WTC11 (cell line): ENCODE results near the gene SP100. TPM values are rescaled to one million over a fixed set of nuclear protein-coding genes. Genes with fewer than 3 reads are reported as not detected.

ENCODE experiments used
- ATAC-seq: fragments of 200-7000 bp; cut with Tn5 transposase; 2 replicates; pipeline ENCODE4 v1.10.0; 2021; ENCODE audit warnings: mild to moderate bottlenecking, moderate library complexity
- CTCF ChIA-PET: fragments of 300-600 bp; sonication (Branson Sonifier 250); formaldehyde crosslinking; loops from one replicate; lab custom pipeline; 2021; ENCODE audit warnings: antibody characterized with exemption; lab: Charles Lee
- POLR2A ChIA-PET: fragments of 350-600 bp; sonication (Branson Sonifier 250); formaldehyde crosslinking; loops from one replicate; lab custom pipeline; 2021; ENCODE audit warnings: antibody characterized with exemption; lab: Charles Lee
- DNase-seq: peaks from one replicate; pipeline ENCODE4 v3.0.0; 2021; ENCODE audit warnings: low spot score
- H3K27ac Mint-ChIP-seq: 2 replicates; pipeline ENCODE4 v1.8.0; 2021; ENCODE audit warnings: mixed read lengths
- H3K27me3 Mint-ChIP-seq: 2 replicates; pipeline ENCODE4 v1.8.0; 2021; ENCODE audit warnings: low read depth, mild to moderate bottlenecking, moderate library complexity, mixed read lengths
- H3K36me3 Mint-ChIP-seq: 2 replicates; pipeline ENCODE4 v1.8.0; 2021; ENCODE audit warnings: mixed read lengths
- H3K4me1 Mint-ChIP-seq: 2 replicates; pipeline ENCODE4 v1.8.0; 2022; ENCODE audit warnings: mixed read lengths
- H3K4me3 Mint-ChIP-seq: 2 replicates; pipeline ENCODE4 v1.8.0; 2021; ENCODE audit warnings: mild to moderate bottlenecking, moderate library complexity, mixed read lengths
- H3K9me3 Mint-ChIP-seq: 2 replicates; pipeline ENCODE4 v1.8.0; 2021; ENCODE audit warnings: mixed read lengths
- AFF4 ChIP-seq: sonication (generic); formaldehyde crosslinking; IDR thresholded peaks from 2 replicates; pipeline ENCODE4 v1.8.1; 2023; ENCODE audit warnings: mild to moderate bottlenecking, missing genetic modification reagents, borderline replicate concordance
- ATF6 ChIP-seq: sonication (generic); formaldehyde crosslinking; IDR thresholded peaks from 2 replicates; pipeline ENCODE4 v1.8.1; 2023; ENCODE audit warnings: mild to moderate bottlenecking, missing genetic modification reagents
- CDX4 ChIP-seq: fragments of 250-450 bp; sonication (Bioruptor Pico); IDR thresholded peaks from 2 replicates; pipeline ENCODE4 v1.9.0; 2021; ENCODE audit warnings: moderate library complexity, mild to moderate bottlenecking, inconsistent platforms, borderline replicate concordance
- ERG ChIP-seq: fragments of 250-450 bp; sonication (Bioruptor Pico); IDR thresholded peaks from 2 replicates; pipeline ENCODE4 v1.8.0; 2021; ENCODE audit warnings: mild to moderate bottlenecking
- ETV6 ChIP-seq: sonication (generic); formaldehyde crosslinking; IDR thresholded peaks from 2 replicates; pipeline ENCODE4 v1.8.1; 2022; ENCODE audit warnings: mild to moderate bottlenecking, missing genetic modification reagents
- MLX ChIP-seq: sonication (generic); formaldehyde crosslinking; IDR thresholded peaks from 2 replicates; pipeline ENCODE4 v1.8.1; 2023; ENCODE audit warnings: mild to moderate bottlenecking, missing genetic modification reagents, moderate library complexity
- NR2C2 ChIP-seq: sonication (generic); formaldehyde crosslinking; IDR thresholded peaks from 2 replicates; pipeline ENCODE4 v1.8.0; 2022; ENCODE audit warnings: mild to moderate bottlenecking, missing genetic modification reagents
- OVOL2 ChIP-seq: fragments of 250-450 bp; sonication (Bioruptor Pico); IDR thresholded peaks from 2 replicates; pipeline ENCODE4 v1.9.0; 2021; ENCODE audit warnings: mild to moderate bottlenecking, borderline replicate concordance
- RORB ChIP-seq: fragments of 250-450 bp; sonication (Bioruptor Pico); IDR thresholded peaks from 2 replicates; pipeline ENCODE4 v1.9.0; 2021; ENCODE audit warnings: mild to moderate bottlenecking
- ZNF281 ChIP-seq: sonication (generic); formaldehyde crosslinking; IDR thresholded peaks from 2 replicates; pipeline ENCODE4 v1.8.0; 2023; ENCODE audit warnings: mild to moderate bottlenecking, missing genetic modification reagents
- ZSCAN18 ChIP-seq: fragments of 250-450 bp; sonication (Bioruptor Pico); IDR thresholded peaks from 2 replicates; pipeline ENCODE4 v2.1.2; 2022; ENCODE audit warnings: mild to moderate bottlenecking, moderate library complexity
- total RNA-seq: library from RNA; stranded (reverse); gene quantifications from 3 replicates; pipeline ENCODE4 v1.2.3, GENCODE V29; 2021

Gene SP100
- total RNA-seq, 1 experiment from 2014 or later: 1.3 TPM

GRCh38 chr2:230498506-230499107 lies 82.6 kb downstream of the SP100 start (continued):
- TF ChIP-seq OVOL2 (no peak), AFF4 (CRISPR knock-in tag) (no peak)

- H3K4me3 Mint-ChIP-seq: no peak overlapping the region
- DNase-seq: no peak
- H3K27ac Mint-ChIP-seq: 0 out of 2 replicates have a peak overlapping the region, but pooled peaks have one; percentile 58
- TF ChIP-seq RORB (CRISPR knock-in tag) (no peak), ERG (CRISPR knock-in tag) (no peak), ZNF281 (CRISPR knock-in tag) (no peak), OVOL2 (no peak), MLX (no peak), ETV6 (no peak), ATF6 (CRISPR knock-in tag) (no peak), ZSCAN18 (CRISPR knock-in tag) (no peak), NR2C2 (CRISPR knock-in tag) (no peak), CDX4 (CRISPR knock-in tag) (no peak)
- TF ChIP-seq, all 79 proteins: peak for 0
- H3K36me3 Mint-ChIP-seq: no peaks in the 10 kb centered on the region
- H3K4me1 Mint-ChIP-seq: peaks cover 25% of the 10 kb centered on the region
- CTCF ChIA-PET: no interaction called here
- POLR2A ChIA-PET: no interaction called here
- H3K27me3 Mint-ChIP-seq: no peaks in the 10 kb centered on the region
- H3K9me3 Mint-ChIP-seq: peaks cover 14% of the 10 kb centered on the region
- ATAC-seq: no peak
Observed at GRCh38 chr2:230502593-230502992, 86.6 kb downstream of the SP100 start.
